B cell (primary cell): ENCODE data around the gene PHF21A. TPM values are rescaled to one million over a fixed set of nuclear protein-coding genes. Genes with fewer than 3 reads are reported as not detected.

Experiments used
- ATAC-seq: fragments of 200-7000 bp; cut with Tn5 transposase; one replicate; pipeline ENCODE4 v1.10.0; 2021; ENCODE audit warnings: low read depth, mild to moderate bottlenecking, moderate number of reproducible peaks, moderate library complexity
- CTCF ChIA-PET: fragments of 350-600 bp; sonication (Branson Sonifier 250); formaldehyde crosslinking; loops from one replicate; lab custom pipeline; 2021; ENCODE audit warnings: antibody characterized with exemption, inconsistent platforms; lab: Charles Lee
- POLR2A ChIA-PET: fragments of 350-600 bp; sonication (Branson Sonifier 250); formaldehyde crosslinking; loops from one replicate; lab custom pipeline; 2021; ENCODE audit warnings: antibody characterized with exemption; lab: Charles Lee
- DNase-seq: peaks from one replicate; pipeline ENCODE4 v3.0.0; 2013
- H2AFZ ChIP-seq: 2 replicates; pipeline ENCODE4 v1.6.1; 2012; ENCODE audit warnings: mild to moderate bottlenecking, low read depth, low read length; ENCODE audit not compliant: insufficient read depth, poor library complexity, severe bottlenecking
- H3K27ac ChIP-seq, 2 donors: 1 replicate in 1 of 2; 2 replicates in 1 of 2; pipeline ENCODE4 v1.5.1; 2012 to 2013; ENCODE audit warnings: low read length in 2 of 2, mild to moderate bottlenecking in 2 of 2, moderate library complexity in 1 of 2
- H3K27me3 ChIP-seq, 4 experiments: fragments of 200-600 bp in 1 of 4; sonication (generic) in 1 of 4; replicated peaks in 1 of 4; 1 replicate in 2 of 4; 2 replicates in 2 of 4; pipeline versions ENCODE4 v1.6.1 to v1.7.0; 2013 to 2016; ENCODE audit warnings: low read length in 3 of 4, mild to moderate bottlenecking in 2 of 4, mixed read lengths in 1 of 4, moderate library complexity in 1 of 4; ENCODE audit not compliant: insufficient read depth in 4 of 4, control insufficient read depth in 3 of 4; ENCODE audit errors: control extremely low read depth in 1 of 4
- H3K36me3 ChIP-seq, 2 experiments: replicated peaks in 1 of 2; 1 replicate in 1 of 2; 2 replicates in 1 of 2; pipeline versions ENCODE4 v1.6.1 to v1.7.1; 2013; ENCODE audit warnings: low read length in 1 of 2; ENCODE audit not compliant: insufficient read depth in 2 of 2, control insufficient read depth in 1 of 2; ENCODE audit errors: control extremely low read depth in 1 of 2, extremely low read depth in 1 of 2
- H3K4me1 ChIP-seq, 2 donors: fragments of 200-600 bp in 1 of 2; sonication (generic) in 1 of 2; 1 replicate in 1 of 2; 2 replicates in 1 of 2; pipeline versions ENCODE4 v1.5.1 to v1.6.1; 2013 to 2017; ENCODE audit warnings: low read length in 2 of 2; ENCODE audit not compliant: control insufficient read depth in 2 of 2, insufficient read depth in 2 of 2
- H3K4me2 ChIP-seq: replicated peaks from 2 replicates; pipeline ENCODE3; 2012; ENCODE audit warnings: mild to moderate bottlenecking, low read depth, low read length; ENCODE audit not compliant: poor library complexity, severe bottlenecking
- H3K4me3 ChIP-seq, 5 experiments: fragments of 200-600 bp in 1 of 5; sonication (generic) in 1 of 5; 1 replicate in 3 of 5; 2 replicates in 2 of 5; pipeline versions ENCODE4 v1.5.1 to v1.7.0; 2011 to 2016; ENCODE audit warnings: low read length in 4 of 5, mild to moderate bottlenecking in 4 of 5, low read depth in 2 of 5, control low read depth in 1 of 5, moderate library complexity in 1 of 5; ENCODE audit not compliant: insufficient read depth in 1 of 5; ENCODE audit errors: control extremely low read depth in 1 of 5, extremely low read depth in 1 of 5
- H3K79me2 ChIP-seq: fragments of 200-600 bp; sonication (generic); one replicate; pipeline ENCODE4 v1.6.0; 2016; ENCODE audit warnings: low read length; ENCODE audit not compliant: control insufficient read depth, insufficient read depth
- H3K9ac ChIP-seq: fragments of 200-600 bp; sonication (generic); 2 replicates; pipeline ENCODE4 v1.6.1; 2017; ENCODE audit warnings: mild to moderate bottlenecking, low read length, moderate library complexity
- H3K9me3 ChIP-seq, 3 donors: one replicate each; pipeline versions ENCODE4 v1.6.1 to v1.7.1; 2013; ENCODE audit warnings: low read length in 2 of 3; ENCODE audit not compliant: control insufficient read depth in 2 of 3, insufficient read depth in 1 of 3; ENCODE audit errors: control extremely low read depth in 1 of 3
- H4K20me1 ChIP-seq: 2 replicates; pipeline ENCODE4 v1.6.0; 2012; ENCODE audit warnings: mild to moderate bottlenecking, low read length; ENCODE audit not compliant: insufficient read depth, control insufficient read depth, poor library complexity, severe bottlenecking
- H3K27ac Mint-ChIP-seq: one replicate; pipeline ENCODE4 v1.8.0; 2021; ENCODE audit warnings: mixed read lengths
- H3K27me3 Mint-ChIP-seq: one replicate; pipeline ENCODE4 v1.8.0; 2021; ENCODE audit warnings: mixed read lengths
- H3K4me1 Mint-ChIP-seq: one replicate; pipeline ENCODE4 v1.8.0; 2021; ENCODE audit warnings: mixed read lengths
- H3K4me3 Mint-ChIP-seq: one replicate; pipeline ENCODE4 v1.8.0; 2021; ENCODE audit warnings: mixed read lengths
- H3K9me3 Mint-ChIP-seq: one replicate; pipeline ENCODE4 v1.8.0; 2022; ENCODE audit warnings: mixed read lengths; ENCODE audit not compliant: insufficient read depth
- CTCF ChIP-seq: fragments of 200-600 bp; IDR thresholded peaks from one replicate; pipeline ENCODE4 v1.8.0; 2022; ENCODE audit warnings: antibody characterized with exemption, mild to moderate bottlenecking
- EZH2 ChIP-seq: IDR thresholded peaks from 2 replicates; pipeline ENCODE4 v1.6.1; 2012; ENCODE audit warnings: borderline replicate concordance, low read depth, mild to moderate bottlenecking, moderate library complexity, low read length; ENCODE audit not compliant: insufficient read depth, poor library complexity, severe bottlenecking
- WGBS: methylation state at CpG from one replicate; pipeline ENCODE4 v1.1.5; 2013; ENCODE audit warnings: missing lambda C conversion rate; ENCODE audit not compliant: insufficient coverage; 5-methylcytosine and 5-hydroxymethylcytosine counted together
- intact Hi-C: fragments of 100-400 bp; cut with micrococcal nuclease; formaldehyde crosslinking; loops from one replicate; pipeline ENCODE4 v1.10.0; 2022
- polyA plus RNA-seq: library from polyadenylated mRNA; depleted of rRNA; stranded (reverse); fragments of >200 nt; gene quantifications from 2 replicates; pipeline ENCODE4 v1.2.3, GENCODE V29; 2012
- total RNA-seq, 2 donors: library from RNA; stranded (reverse); fragments of 120-200 nt in 1 of 2; gene quantifications; 1 replicate in 1 of 2; 2 replicates in 1 of 2; pipeline versions ENCODE4 v1.2.3 to v1.2.4, GENCODE V29; 2013 to 2022

PHF21A gene
- total and polyA plus RNA-seq, 2 donors (not counting 1 experiment from before 2014, with no cell fraction given) = 41.9 to 103 TPM

- peaks cover 22% of the 10 kb centered on the region for H3K27me3 Mint-ChIP-seq
- POLR2A ChIA-PET = no interaction called here
- no peak overlapping the region for H3K4me2 ChIP-seq
- no peak overlapping the region for H3K27ac ChIP-seq
- no peak overlapping the region for H3K9ac ChIP-seq
- H3K27me3 ChIP-seq = peaks cover 0 to 17% (median 7%) of the 10 kb centered on the region in 4 experiments
- CTCF ChIA-PET = interaction anchor here (1.1 to 2.3 kb wide), 2 partner anchors 18 to 74 kb away, joined by 3 to 5 read pairs; no protein-coding TSS in a partner anchor
- H4K20me1 ChIP-seq = peaks cover 6% of the 10 kb centered on the region
- H2AFZ ChIP-seq = no peak overlapping the region
- H3K9me3 Mint-ChIP-seq = no peaks in the 10 kb centered on the region
- H3K27ac Mint-ChIP-seq = no peak overlapping the region
- no peaks in the 10 kb centered on the region for H3K36me3 ChIP-seq
- peaks cover 1 to 2% of the 10 kb centered on the region in 2 donors for H3K4me1 ChIP-seq
- no peak for DNase-seq
- H3K9me3 ChIP-seq = no peaks in the 10 kb centered on the region
- whole genome bisulfite sequencing = 90% methylated on average over 9 of the region's 9 CpGs
- no peak overlapping the region for H3K4me3 ChIP-seq
- intact Hi-C loops = no loop called here
- H3K79me2 ChIP-seq = no peaks in the 10 kb centered on the region
- no peak overlapping the region for H3K4me3 Mint-ChIP-seq
- peaks cover 1% of the 10 kb centered on the region for H3K4me1 Mint-ChIP-seq
- TF ChIP-seq EZH2 (no peak), CTCF (no peak)
- ATAC-seq = no peak
These were observed 230.2 kb downstream of the PHF21A start for GRCh38 chr11:45890886-45891550.

DNA sequence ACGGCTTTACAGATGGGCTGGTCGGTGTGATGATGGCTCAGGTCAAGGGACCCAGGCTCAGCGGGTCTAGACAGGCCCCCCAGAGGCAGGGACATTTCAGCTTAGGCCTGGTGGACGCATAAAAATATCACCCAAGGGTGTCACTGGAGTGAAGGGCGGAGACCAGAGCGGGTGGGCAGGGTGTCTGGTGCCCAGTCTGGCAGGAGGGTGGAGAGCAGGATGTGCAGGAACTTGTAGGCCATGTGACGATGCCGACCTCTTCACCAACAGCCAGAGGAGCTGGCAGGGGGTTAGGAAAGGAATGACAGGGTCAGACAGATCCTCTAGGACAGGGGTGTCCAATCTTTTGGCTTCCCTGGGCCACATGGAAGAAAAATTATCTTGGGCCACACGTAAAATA is 231.3 kb downstream of the PHF21A start:
- peaks cover 9% of the 10 kb centered on the region in 2 donors for H3K4me1 ChIP-seq
- Mint-ChIP-seq H3K9me3 (no peaks in the 10 kb centered on the region), H3K27me3 (peaks cover 16% of the 10 kb centered on the region), H3K27ac (no peak overlapping the region), H3K4me1 (peaks cover 5% of the 10 kb centered on the region), H3K4me3 (no peak overlapping the region)
- intact Hi-C loops = no loop called here
- 97% methylated on average over 8 of the region's 9 CpGs for WGBS
- no peak overlapping the region for H2AFZ ChIP-seq
- H3K79me2 ChIP-seq = no peaks in the 10 kb centered on the region
- no peak for DNase-seq
- POLR2A ChIA-PET = no interaction called here
- ATAC-seq = no peak
- CTCF ChIA-PET = interaction anchor here (0.6 to 2.3 kb wide), 2 partner anchors 17 to 180 kb away, joined by 5 read pairs; no protein-coding TSS in a partner anchor
- H3K36me3 ChIP-seq = no peaks in the 10 kb centered on the region
- H3K27me3 ChIP-seq = peaks cover 0 to 16% (median 5%) of the 10 kb centered on the region in 4 experiments
- no peak overlapping the region for H3K4me3 ChIP-seq
- peaks cover 10% of the 10 kb centered on the region for H4K20me1 ChIP-seq
- TF ChIP-seq CTCF (no peak), EZH2 (no peak)
- no peaks in the 10 kb centered on the region for H3K9me3 ChIP-seq
- no peak overlapping the region for H3K9ac ChIP-seq
- H3K4me2 ChIP-seq = no peak overlapping the region
- no peak overlapping the region for H3K27ac ChIP-seq
